Stimulated activated memory B cell treated with anti-CD40 and anti-IgM and Interleukin-4, amounts not matched to agents 10 μg/mL and 1 μg/mL and 100 μg/mL, for 72 hours (primary cell): Measurements from ENCODE around the gene PDE4B.
"Not testable (repeated sequence)": the region's sequence is repeated elsewhere in the genome, so short reads cannot be mapped to it uniquely, and the experiment has no call there.

Experiments used
- ATAC-seq: fragments of 150-1000 bp; cut with Tn5 transposase; 2 replicates; pipeline ENCODE4 v1.10.0; 2021
- H3K27ac Mint-ChIP-seq: one replicate; pipeline ENCODE4 v1.8.0; 2022; ENCODE audit warnings: mild to moderate bottlenecking, mixed read lengths
- H3K27me3 Mint-ChIP-seq: one replicate; pipeline ENCODE4 v1.8.0; 2022; ENCODE audit warnings: mixed read lengths
- H3K36me3 Mint-ChIP-seq: one replicate; pipeline ENCODE4 v1.8.0; 2022; ENCODE audit warnings: mixed read lengths
- H3K4me1 Mint-ChIP-seq: one replicate; pipeline ENCODE4 v1.8.0; 2022; ENCODE audit warnings: mixed read lengths
- H3K4me3 Mint-ChIP-seq: one replicate; pipeline ENCODE4 v1.8.0; 2022; ENCODE audit warnings: mild to moderate bottlenecking, moderate library complexity, mixed read lengths
- H3K9me3 Mint-ChIP-seq: one replicate; pipeline ENCODE4 v1.8.0; 2022; ENCODE audit warnings: mixed read lengths

PDE4B gene

DNA sequence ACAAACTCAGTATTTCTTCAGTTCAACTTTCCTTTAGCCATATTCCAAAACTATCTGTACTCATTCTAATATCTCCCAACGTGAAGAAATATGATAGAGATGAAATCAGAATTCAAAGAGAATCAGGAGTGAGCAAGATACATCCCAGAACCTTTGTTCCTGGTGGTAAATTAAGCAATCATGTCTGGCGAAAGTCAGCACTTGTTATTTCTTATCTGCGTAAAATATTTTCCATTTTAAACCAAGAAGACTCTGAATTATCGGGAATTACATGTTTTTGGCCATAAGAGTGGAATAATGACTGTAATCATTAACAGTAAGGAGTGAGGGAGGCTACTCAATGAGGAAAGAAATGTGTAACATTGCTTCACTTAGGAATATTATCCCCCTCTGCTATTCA is 253.7 kb downstream of the PDE4B start:
- no peaks in the 10 kb centered on the region for H3K4me1 Mint-ChIP-seq

GRCh38 chr1:66048011-66048410 is 255.3 kb downstream of the PDE4B start:
- H3K4me3 Mint-ChIP-seq, result no peak overlapping the region
- H3K27me3 Mint-ChIP-seq, result no peaks in the 10 kb centered on the region
- H3K9me3 Mint-ChIP-seq, result no peaks in the 10 kb centered on the region
- no peak for ATAC-seq
- H3K4me1 Mint-ChIP-seq, result no peaks in the 10 kb centered on the region
- no peak overlapping the region for H3K27ac Mint-ChIP-seq
- no peaks in the 10 kb centered on the region for H3K36me3 Mint-ChIP-seq

More for the DNA sequence above, 253.7 kb downstream of the PDE4B start:
- H3K27me3 Mint-ChIP-seq, result no peaks in the 10 kb centered on the region
- no peaks in the 10 kb centered on the region for H3K36me3 Mint-ChIP-seq
- ATAC-seq, result no peak
- no peak overlapping the region for H3K27ac Mint-ChIP-seq
- H3K9me3 Mint-ChIP-seq, result no peaks in the 10 kb centered on the region
- H3K4me3 Mint-ChIP-seq, result no peak overlapping the region

GRCh38 chr1:66050123-66050522 is 257.4 kb downstream of the PDE4B start:
- Mint-ChIP-seq H3K9me3 (peaks cover 2% of the 10 kb centered on the region), H3K36me3 (no peaks in the 10 kb centered on the region), H3K27ac (no peak overlapping the region), H3K4me3 (no peak overlapping the region), H3K4me1 (no peaks in the 10 kb centered on the region), H3K27me3 (no peaks in the 10 kb centered on the region)
- ATAC-seq, result no peak

DNA sequence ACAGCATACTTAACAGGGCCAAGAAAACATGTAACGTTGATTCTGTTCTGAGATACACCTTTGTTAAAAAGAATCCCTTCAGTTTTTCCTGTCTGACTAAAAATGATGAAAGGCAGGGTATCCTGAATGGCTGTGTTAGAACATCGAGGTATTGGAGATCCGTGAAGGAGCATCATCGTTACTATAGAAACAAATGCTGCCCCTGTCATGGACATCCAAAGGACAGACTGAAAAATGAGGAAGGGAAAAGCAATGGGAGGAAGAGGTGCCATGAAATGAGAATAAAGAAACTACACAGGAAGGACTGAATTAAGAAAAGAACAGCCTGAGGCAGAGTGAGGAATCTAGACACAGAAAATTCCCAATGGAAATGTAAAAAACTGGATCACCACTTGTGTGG is 257.9 kb downstream of the PDE4B start:
- ATAC-seq, result no peak
- Mint-ChIP-seq H3K9me3 (peaks cover 2% of the 10 kb centered on the region), H3K4me1 (no peaks in the 10 kb centered on the region), H3K4me3 (no peak overlapping the region), H3K36me3 (no peaks in the 10 kb centered on the region), H3K27me3 (no peaks in the 10 kb centered on the region), H3K27ac (no peak overlapping the region)

- no peak overlapping the region for H3K27ac Mint-ChIP-seq
- H3K4me1 Mint-ChIP-seq, result no peaks in the 10 kb centered on the region
- no peaks in the 10 kb centered on the region for H3K36me3 Mint-ChIP-seq
- peaks cover 7% of the 10 kb centered on the region for H3K9me3 Mint-ChIP-seq
- no peaks in the 10 kb centered on the region for H3K27me3 Mint-ChIP-seq
- no peak for ATAC-seq
- H3K4me3 Mint-ChIP-seq, result no peak overlapping the region
Observed at GRCh38 chr1:66055092-66055491, 262.4 kb downstream of the PDE4B start.

DNA sequence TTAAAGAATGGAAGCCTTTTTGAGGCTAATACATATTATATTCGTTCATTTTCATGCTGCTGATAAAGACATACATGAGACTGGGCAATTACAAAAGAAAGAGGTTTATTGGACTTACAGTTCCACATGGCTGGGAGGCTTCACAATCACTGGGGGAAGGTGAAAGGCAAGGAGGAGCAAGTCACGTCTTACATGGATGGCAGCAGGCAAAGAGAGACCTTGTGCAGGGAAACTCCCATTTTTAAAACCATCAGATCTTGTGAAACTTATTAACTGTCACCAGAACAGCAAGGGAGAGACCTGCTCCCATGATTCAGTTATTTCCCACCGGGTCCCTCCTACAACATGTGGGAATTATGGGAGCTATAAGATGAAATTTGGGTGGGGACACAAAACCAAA is 264.8 kb downstream of the PDE4B start:
- not testable (repeated sequence) for ATAC-seq, H3K4me3 Mint-ChIP-seq, H3K27me3 Mint-ChIP-seq, H3K27ac Mint-ChIP-seq, H3K4me1 Mint-ChIP-seq, H3K9me3 Mint-ChIP-seq, H3K36me3 Mint-ChIP-seq

- H3K27me3 Mint-ChIP-seq, result peaks cover 5% of the 10 kb centered on the region
- no peak for ATAC-seq
- peaks cover 7% of the 10 kb centered on the region for H3K9me3 Mint-ChIP-seq
- no peak overlapping the region for H3K27ac Mint-ChIP-seq
- H3K4me3 Mint-ChIP-seq, result no peak overlapping the region
- H3K36me3 Mint-ChIP-seq, result no peaks in the 10 kb centered on the region
- H3K4me1 Mint-ChIP-seq, result no peaks in the 10 kb centered on the region
Observed at GRCh38 chr1:66058558-66058957, 265.9 kb downstream of the PDE4B start.

GRCh38 chr1:66067219-66067618 is 274.5 kb downstream of the PDE4B start:
- not testable (repeated sequence) for H3K4me1 Mint-ChIP-seq, H3K36me3 Mint-ChIP-seq, H3K4me3 Mint-ChIP-seq, ATAC-seq, H3K27me3 Mint-ChIP-seq, H3K9me3 Mint-ChIP-seq, H3K27ac Mint-ChIP-seq

DNA sequence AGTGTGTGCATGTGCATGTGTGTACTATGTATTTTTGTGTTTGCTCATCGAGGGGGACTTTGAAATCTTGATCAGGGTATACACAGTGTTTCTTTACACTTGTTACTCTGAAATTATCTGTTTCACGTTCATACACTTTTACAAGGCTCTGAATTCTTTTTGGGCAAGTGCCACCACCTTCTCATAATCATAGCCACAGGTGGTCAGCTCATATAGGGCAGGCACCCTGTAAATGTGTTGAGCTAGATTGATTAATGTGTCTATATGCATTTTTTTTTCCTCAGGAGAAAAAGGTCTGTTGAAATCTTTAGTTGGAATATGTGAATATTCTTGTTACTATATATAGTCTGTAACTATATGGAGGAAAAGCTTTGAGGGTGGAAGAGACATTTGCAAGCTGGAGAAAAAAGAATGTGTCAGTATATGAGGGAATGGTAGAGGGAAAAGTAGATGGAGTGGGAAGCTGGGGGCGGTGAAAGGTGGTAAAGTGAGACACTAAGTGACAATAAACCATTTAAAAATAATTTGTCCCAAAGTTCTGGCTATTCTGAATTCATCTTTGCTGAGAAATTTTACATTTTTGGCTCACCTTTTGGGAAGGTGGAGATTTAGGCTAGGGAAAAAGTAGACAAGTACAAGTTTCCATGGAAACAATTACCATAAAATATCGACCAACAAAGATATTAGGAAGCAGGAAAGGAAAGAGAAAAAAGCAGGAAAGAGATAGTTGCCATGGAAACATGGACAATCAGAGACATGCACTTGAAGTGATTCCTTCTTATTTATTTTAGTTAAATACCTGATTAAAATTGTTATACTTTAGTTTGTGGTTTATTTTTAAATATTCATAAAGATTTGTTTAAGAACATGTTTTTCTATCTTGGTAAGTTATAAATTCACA is 277.5 kb downstream of the PDE4B start:
- H3K27me3 Mint-ChIP-seq, result no peaks in the 10 kb centered on the region
- H3K4me3 Mint-ChIP-seq, result no peak overlapping the region
- ATAC-seq, result no peak
- no peaks in the 10 kb centered on the region for H3K9me3 Mint-ChIP-seq
- H3K36me3 Mint-ChIP-seq, result no peaks in the 10 kb centered on the region
- no peaks in the 10 kb centered on the region for H3K4me1 Mint-ChIP-seq
- H3K27ac Mint-ChIP-seq, result no peak overlapping the region

DNA sequence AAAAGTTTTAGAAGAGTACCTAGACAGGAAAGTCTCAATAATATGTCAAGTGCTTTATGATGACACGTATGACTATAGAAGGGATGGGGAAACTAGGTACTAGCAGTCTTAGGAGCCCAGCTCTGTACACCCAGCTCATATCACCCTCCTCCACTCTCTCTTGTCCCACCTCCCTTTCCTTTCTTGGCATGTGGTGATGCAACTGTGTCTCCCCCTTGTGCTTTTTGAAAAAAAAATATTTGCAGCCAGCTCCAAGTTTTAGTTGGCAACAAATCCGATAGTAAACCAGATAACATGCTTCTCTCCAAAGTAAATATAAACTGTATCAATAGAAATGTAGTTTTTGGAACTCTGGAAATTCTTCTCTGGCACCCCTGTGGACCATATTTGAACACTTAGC is 280.7 kb downstream of the PDE4B start:
- Mint-ChIP-seq H3K4me1 (no peaks in the 10 kb centered on the region), H3K27ac (no peak overlapping the region), H3K27me3 (peaks cover under 1% of the 10 kb centered on the region), H3K36me3 (no peaks in the 10 kb centered on the region), H3K9me3 (peaks cover 4% of the 10 kb centered on the region), H3K4me3 (no peak overlapping the region)
- no peak for ATAC-seq

DNA sequence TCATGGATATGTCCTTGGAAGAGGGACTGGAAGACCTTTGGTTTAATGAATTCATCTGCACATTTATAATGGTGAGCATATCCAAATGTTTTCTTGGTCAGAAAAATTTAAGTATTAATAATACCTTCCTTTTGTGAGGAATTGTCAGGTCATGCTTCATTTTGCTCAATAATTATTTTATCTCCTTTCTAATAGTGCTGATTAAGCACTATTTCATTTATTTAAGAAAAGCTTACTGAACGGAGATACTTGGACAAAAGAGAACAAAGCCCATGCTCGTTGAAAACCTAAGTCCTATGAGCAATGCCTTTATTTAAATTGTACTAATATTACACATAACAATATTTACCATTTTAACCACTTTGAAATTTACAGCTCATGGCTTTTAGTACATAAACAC is 281.5 kb downstream of the PDE4B start:
- H3K36me3 Mint-ChIP-seq, result no peaks in the 10 kb centered on the region
- no peaks in the 10 kb centered on the region for H3K4me1 Mint-ChIP-seq

DNA sequence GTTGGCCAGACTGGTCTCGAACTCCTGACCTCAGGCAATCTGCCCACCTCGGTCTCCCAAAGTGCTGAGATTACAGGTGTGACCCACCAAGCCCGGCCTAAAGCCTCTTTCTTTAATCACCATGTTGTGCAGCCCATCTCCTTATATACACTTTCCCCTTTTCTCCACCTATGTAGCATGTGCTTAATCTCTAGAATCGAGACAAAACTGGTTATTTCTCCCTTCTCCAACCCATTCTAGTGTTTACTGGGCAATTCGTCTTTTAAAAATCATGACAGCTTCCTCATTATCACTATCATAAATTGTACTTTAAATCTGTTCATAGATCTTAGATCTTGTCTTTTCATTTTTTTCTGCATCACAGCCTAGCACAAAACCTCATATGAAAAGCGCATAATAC is 285.7 kb downstream of the PDE4B start:
- H3K4me1 Mint-ChIP-seq, result no peaks in the 10 kb centered on the region
- no peak for ATAC-seq
- H3K9me3 Mint-ChIP-seq, result peaks cover 4% of the 10 kb centered on the region
- H3K27ac Mint-ChIP-seq, result no peak overlapping the region
- no peak overlapping the region for H3K4me3 Mint-ChIP-seq
- peaks cover 26% of the 10 kb centered on the region for H3K27me3 Mint-ChIP-seq
- no peaks in the 10 kb centered on the region for H3K36me3 Mint-ChIP-seq

More for the DNA sequence above, 281.5 kb downstream of the PDE4B start:
- Mint-ChIP-seq H3K4me3 (no peak overlapping the region), H3K27me3 (peaks cover 8% of the 10 kb centered on the region), H3K27ac (no peak overlapping the region), H3K9me3 (peaks cover 4% of the 10 kb centered on the region)
- ATAC-seq, result no peak

GRCh38 chr1:66083003-66083402 is 290.3 kb downstream of the PDE4B start:
- Mint-ChIP-seq H3K27ac (no peak overlapping the region), H3K4me3 (no peak overlapping the region), H3K9me3 (no peaks in the 10 kb centered on the region), H3K36me3 (no peaks in the 10 kb centered on the region), H3K27me3 (peaks cover 26% of the 10 kb centered on the region), H3K4me1 (no peaks in the 10 kb centered on the region)
- ATAC-seq, result no peak

GRCh38 chr1:66084442-66084841 is 291.7 kb downstream of the PDE4B start:
- no peak overlapping the region for H3K4me3 Mint-ChIP-seq

DNA sequence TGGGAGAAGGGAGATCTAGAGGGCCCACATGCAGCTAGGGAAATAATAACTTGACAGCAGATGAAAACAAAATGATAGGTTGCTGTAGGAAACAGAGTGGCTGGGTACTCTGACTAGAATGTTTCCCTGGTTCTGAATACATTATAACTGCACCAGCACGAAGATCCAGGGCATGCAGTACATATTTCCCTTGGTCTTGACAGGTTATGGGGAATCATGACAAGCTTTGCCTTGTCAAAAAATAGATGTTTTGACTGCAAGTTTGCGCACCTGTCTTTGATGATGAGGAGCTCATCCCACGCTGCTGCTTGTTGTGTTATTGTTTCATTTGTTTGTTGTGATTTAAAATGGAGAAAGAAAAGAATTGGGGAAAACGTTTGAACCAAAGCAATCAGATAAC is 292.9 kb downstream of the PDE4B start:
- Mint-ChIP-seq H3K36me3 (no peaks in the 10 kb centered on the region), H3K27ac (no peak overlapping the region), H3K4me1 (no peaks in the 10 kb centered on the region), H3K4me3 (no peak overlapping the region), H3K9me3 (no peaks in the 10 kb centered on the region), H3K27me3 (peaks cover 7% of the 10 kb centered on the region)
- no peak for ATAC-seq

More at GRCh38 chr1:66084442-66084841, 291.7 kb downstream of the PDE4B start:
- Mint-ChIP-seq H3K9me3 (no peaks in the 10 kb centered on the region), H3K27ac (no peak overlapping the region), H3K27me3 (peaks cover 15% of the 10 kb centered on the region), H3K4me1 (no peaks in the 10 kb centered on the region), H3K36me3 (no peaks in the 10 kb centered on the region)
- ATAC-seq, result no peak

GRCh38 chr1:66088787-66089186 is 296.1 kb downstream of the PDE4B start:
- Mint-ChIP-seq H3K36me3 (no peaks in the 10 kb centered on the region), H3K27me3 (no peaks in the 10 kb centered on the region), H3K4me3 (no peak overlapping the region), H3K27ac (no peak overlapping the region), H3K9me3 (no peaks in the 10 kb centered on the region), H3K4me1 (no peaks in the 10 kb centered on the region)
- no peak for ATAC-seq
